ENCODE results near the gene ATPAF2. TPM values are rescaled to one million over a fixed set of nuclear protein-coding genes. Genes with fewer than 3 reads are reported as not detected.

The ATPAF2 gene
- total RNA-seq, 3 donors from 2014 or later (not counting 1 experiment from before 2014, with no cell fraction given) = 31.4 to 43.4 (median 41.5) TPM

- peaks cover 14% of the 10 kb centered on the region for H3K4me1 ChIP-seq (ENCODE audit: control insufficient read depth, insufficient read depth, low read length)
- peak; percentile 57 to 78 (median 67) for ATAC-seq
- peak in 1 of 2 donors; percentile 48 for DNase-seq
- no peaks in the 10 kb centered on the region for H3K9me3 ChIP-seq (ENCODE audit: control insufficient read depth, insufficient read depth, low read length)
- H3K36me3 ChIP-seq (ENCODE audit: control insufficient read depth, insufficient read depth, low read length) = peaks cover 35% of the 10 kb centered on the region
- no peak overlapping the region for H3K4me3 ChIP-seq (ENCODE audit: low read length)
- Mint-ChIP-seq H3K4me3 (no peak overlapping the region), H3K36me3 (no peaks in the 10 kb centered on the region), H3K9me3 (no peaks in the 10 kb centered on the region), H3K27ac (no peak overlapping the region), H3K4me1 (peaks cover 0 to 4% of the 10 kb centered on the region in 2 donors), H3K27me3 (ENCODE audit: low read depth in 2 of 2) (no peaks in the 10 kb centered on the region)
- no peaks in the 10 kb centered on the region for H3K27me3 ChIP-seq (ENCODE audit: control insufficient read depth, insufficient read depth, low read length)
- 45% methylated on average over 5 of the region's 5 CpGs for WGBS (ENCODE audit: insufficient coverage)
- H3K27ac ChIP-seq (ENCODE audit: low read length) = no peak overlapping the region
- intact Hi-C loops (cut with micrococcal nuclease) = no loop called here
- no peak for TF ChIP-seq CTCF (IDR thresholded peaks at IDR 0.05)
Observed at GRCh38 chr17:18025241-18025944, 13.6 kb downstream of the ATPAF2 start.

GRCh38 chr17:18021372-18021771, 17.6 kb downstream of the ATPAF2 start:
- intact Hi-C loops (cut with micrococcal nuclease) = no loop called here
- Mint-ChIP-seq H3K36me3 (peaks cover 5% of the 10 kb centered on the region), H3K27me3 (ENCODE audit: low read depth in 2 of 2) (no peaks in the 10 kb centered on the region), H3K4me3 (no peak overlapping the region), H3K9me3 (no peaks in the 10 kb centered on the region), H3K27ac (no peak overlapping the region), H3K4me1 (peaks cover 0 to 4% of the 10 kb centered on the region in 2 donors)
- H3K27ac ChIP-seq (ENCODE audit: low read length) = no peak overlapping the region
- DNase-seq (no peak), ATAC-seq (no peak)
- H3K4me1 ChIP-seq (ENCODE audit: control insufficient read depth, insufficient read depth, low read length) = peaks cover 10% of the 10 kb centered on the region
- no peaks in the 10 kb centered on the region for H3K27me3 ChIP-seq (ENCODE audit: control insufficient read depth, insufficient read depth, low read length)
- 98% methylated on average over 5 of the region's 5 CpGs for WGBS (ENCODE audit: insufficient coverage)
- no peak overlapping the region for H3K4me3 ChIP-seq (ENCODE audit: low read length)
- H3K9me3 ChIP-seq (ENCODE audit: control insufficient read depth, insufficient read depth, low read length) = no peaks in the 10 kb centered on the region
- peaks cover 28% of the 10 kb centered on the region for H3K36me3 ChIP-seq (ENCODE audit: control insufficient read depth, insufficient read depth, low read length)
- TF ChIP-seq CTCF (IDR thresholded peaks at IDR 0.05) = no peak

- H3K27me3 Mint-ChIP-seq (ENCODE audit: low read depth in 2 of 2) = no peaks in the 10 kb centered on the region
- Histone ChIP-seq H3K9me3 (ENCODE audit: control insufficient read depth, insufficient read depth, low read length) (no peaks in the 10 kb centered on the region), H3K4me3 (ENCODE audit: low read length) (no peak overlapping the region), H3K36me3 (ENCODE audit: control insufficient read depth, insufficient read depth, low read length) (peaks cover 28% of the 10 kb centered on the region), H3K4me1 (ENCODE audit: control insufficient read depth, insufficient read depth, low read length) (peaks cover 6% of the 10 kb centered on the region), H3K27ac (ENCODE audit: low read length) (no peak overlapping the region), H3K27me3 (ENCODE audit: control insufficient read depth, insufficient read depth, low read length) (no peaks in the 10 kb centered on the region)
- H3K9me3 Mint-ChIP-seq = no peaks in the 10 kb centered on the region
- peaks cover 5% of the 10 kb centered on the region for H3K36me3 Mint-ChIP-seq
- H3K27ac Mint-ChIP-seq = no peak overlapping the region
- no peak for TF ChIP-seq CTCF (IDR thresholded peaks at IDR 0.05)
- peaks cover 0 to 4% of the 10 kb centered on the region in 2 donors for H3K4me1 Mint-ChIP-seq
- ATAC-seq (no peak), DNase-seq (no peak)
- intact Hi-C loops (cut with micrococcal nuclease) = no loop called here
- WGBS (ENCODE audit: insufficient coverage) = 98% methylated on average over 6 of the region's 6 CpGs
- no peak overlapping the region for H3K4me3 Mint-ChIP-seq
Observed at GRCh38 chr17:18020971-18021370, 18.0 kb downstream of the ATPAF2 start.

GRCh38 chr17:18019838-18020154, 19.2 kb downstream of the ATPAF2 start:
- no peaks in the 10 kb centered on the region for H3K4me1 ChIP-seq (ENCODE audit: control insufficient read depth, insufficient read depth, low read length)
- Mint-ChIP-seq H3K27me3 (ENCODE audit: low read depth in 2 of 2) (no peaks in the 10 kb centered on the region), H3K4me3 (no peak overlapping the region), H3K4me1 (no peaks in the 10 kb centered on the region), H3K9me3 (no peaks in the 10 kb centered on the region), H3K36me3 (peaks cover 5% of the 10 kb centered on the region), H3K27ac (no peak overlapping the region)
- ATAC-seq (no peak), DNase-seq (no peak)
- no peaks in the 10 kb centered on the region for H3K27me3 ChIP-seq (ENCODE audit: control insufficient read depth, insufficient read depth, low read length)
- no peaks in the 10 kb centered on the region for H3K9me3 ChIP-seq (ENCODE audit: control insufficient read depth, insufficient read depth, low read length)
- 100% methylated on average over 2 of the region's 2 CpGs for WGBS (ENCODE audit: insufficient coverage)
- no peak overlapping the region for H3K4me3 ChIP-seq (ENCODE audit: low read length)
- peaks cover 35% of the 10 kb centered on the region for H3K36me3 ChIP-seq (ENCODE audit: control insufficient read depth, insufficient read depth, low read length)
- H3K27ac ChIP-seq (ENCODE audit: low read length) = no peak overlapping the region
- no peak for TF ChIP-seq CTCF (IDR thresholded peaks at IDR 0.05)
- intact Hi-C loops (cut with micrococcal nuclease) = no loop called here

Data from natural killer cell (primary cell).